ENCODE results near the gene TSPYL4. TPM values are rescaled to one million over a fixed set of nuclear protein-coding genes. Genes with fewer than 3 reads are reported as not detected.

Gene TSPYL4
- total RNA-seq, 1 experiment from 2014 or later: 5.4 TPM

Other genes starting within 250 kb of the TSPYL4 start
- 3.7 TPM for gene FRK, start 193.2 kb downstream of the TSPYL4 start, total RNA-seq (2021; ENCODE audit: unreplicated experiment)
- 63.7 TPM for gene NT5DC1, start 153.2 kb downstream of the TSPYL4 start, total RNA-seq (2021; ENCODE audit: unreplicated experiment)
- not detected for gene COL10A1, start 127.9 kb downstream of the TSPYL4 start, total RNA-seq (2021; ENCODE audit: unreplicated experiment)
- 70.3 TPM for gene TSPYL1, start 25.9 kb upstream of the TSPYL4 start, total RNA-seq (2021; ENCODE audit: unreplicated experiment)
- 38.5 TPM for gene DSE, start 116.9 kb upstream of the TSPYL4 start, total RNA-seq (2021; ENCODE audit: unreplicated experiment)
- not detected for gene CALHM6, start 207.3 kb upstream of the TSPYL4 start, total RNA-seq (2021; ENCODE audit: unreplicated experiment)

Data from HCT116 (cell line).